Activated T-cell treated with anti-CD3 and anti-CD28 coated beads, Interleukin-2, amount 50 U/mL, for 72 hours (primary cell): ENCODE measurements around the gene ADGRD1. TPM values are rescaled to one million over a fixed set of nuclear protein-coding genes. Genes with fewer than 3 reads are reported as not detected.

Experiments
- ATAC-seq, 2 donors: fragments of 150-1000 bp; cut with Tn5 transposase; replicated peaks in 1 of 2; 2 replicates each; pipeline ENCODE4 v1.10.0; 2021; ENCODE audit warnings: moderate library complexity in 2 of 2, mild to moderate bottlenecking in 1 of 2
- DNase-seq, 2 donors: peaks; one replicate each; pipeline ENCODE4 v3.0.0; 2021 to 2022; ENCODE audit warnings: mixed read lengths in 1 of 2
- H3K27ac Mint-ChIP-seq: one replicate; pipeline ENCODE4 v1.8.0; 2022; ENCODE audit warnings: mild to moderate bottlenecking, moderate library complexity, mixed read lengths
- H3K27me3 Mint-ChIP-seq: one replicate; pipeline ENCODE4 v1.8.0; 2022; ENCODE audit warnings: low read depth, mixed read lengths
- H3K36me3 Mint-ChIP-seq, 2 donors: one replicate each; pipeline ENCODE4 v1.8.0; 2022; ENCODE audit warnings: mixed read lengths in 2 of 2, mild to moderate bottlenecking in 1 of 2; ENCODE audit not compliant: insufficient read depth in 2 of 2
- H3K4me1 Mint-ChIP-seq: one replicate; pipeline ENCODE4 v1.8.0; 2022; ENCODE audit warnings: low read depth, mixed read lengths
- H3K4me3 Mint-ChIP-seq, 2 donors: one replicate each; pipeline ENCODE4 v1.8.0; 2022; ENCODE audit warnings: mild to moderate bottlenecking in 2 of 2, mixed read lengths in 2 of 2, moderate library complexity in 2 of 2
- H3K9me3 Mint-ChIP-seq, 2 donors: one replicate each; pipeline ENCODE4 v1.8.0; 2022; ENCODE audit warnings: mixed read lengths in 2 of 2
- total RNA-seq, 2 donors: library from RNA; stranded (reverse); gene quantifications; one replicate each; pipeline ENCODE4 v1.2.3, GENCODE V29; 2022

Gene ADGRD1
- total RNA-seq, 2 donors from 2014 or later = 2.0 to 2.5 TPM

- no peaks in the 10 kb centered on the region for H3K36me3 Mint-ChIP-seq
- no peak overlapping the region for H3K27ac Mint-ChIP-seq
- no peaks in the 10 kb centered on the region for H3K4me1 Mint-ChIP-seq
- peaks cover 7% of the 10 kb centered on the region for H3K27me3 Mint-ChIP-seq
- DNase-seq = no peak
- ATAC-seq = no peak
- no peaks in the 10 kb centered on the region for H3K9me3 Mint-ChIP-seq
- no peak overlapping the region for H3K4me3 Mint-ChIP-seq
Measured at GRCh38 chr12:130973109-130973508, 19.4 kb downstream of the ADGRD1 start.

GRCh38 chr12:130973906-130974305 lies 20.2 kb downstream of the ADGRD1 start:
- Mint-ChIP-seq H3K27me3 (peaks cover 2% of the 10 kb centered on the region), H3K9me3 (no peaks in the 10 kb centered on the region), H3K36me3 (no peaks in the 10 kb centered on the region), H3K4me1 (no peaks in the 10 kb centered on the region), H3K4me3 (no peak overlapping the region), H3K27ac (no peak overlapping the region)
- DNase-seq (no peak), ATAC-seq (no peak)

- no peaks in the 10 kb centered on the region for H3K4me1 Mint-ChIP-seq
- DNase-seq (no peak), ATAC-seq (no peak)
- no peaks in the 10 kb centered on the region for H3K9me3 Mint-ChIP-seq
- no peak overlapping the region for H3K27ac Mint-ChIP-seq
- H3K4me3 Mint-ChIP-seq = no peak overlapping the region
- no peaks in the 10 kb centered on the region for H3K36me3 Mint-ChIP-seq
- H3K27me3 Mint-ChIP-seq = no peaks in the 10 kb centered on the region
Measured at GRCh38 chr12:130975116-130975515, 21.4 kb downstream of the ADGRD1 start.

DNA sequence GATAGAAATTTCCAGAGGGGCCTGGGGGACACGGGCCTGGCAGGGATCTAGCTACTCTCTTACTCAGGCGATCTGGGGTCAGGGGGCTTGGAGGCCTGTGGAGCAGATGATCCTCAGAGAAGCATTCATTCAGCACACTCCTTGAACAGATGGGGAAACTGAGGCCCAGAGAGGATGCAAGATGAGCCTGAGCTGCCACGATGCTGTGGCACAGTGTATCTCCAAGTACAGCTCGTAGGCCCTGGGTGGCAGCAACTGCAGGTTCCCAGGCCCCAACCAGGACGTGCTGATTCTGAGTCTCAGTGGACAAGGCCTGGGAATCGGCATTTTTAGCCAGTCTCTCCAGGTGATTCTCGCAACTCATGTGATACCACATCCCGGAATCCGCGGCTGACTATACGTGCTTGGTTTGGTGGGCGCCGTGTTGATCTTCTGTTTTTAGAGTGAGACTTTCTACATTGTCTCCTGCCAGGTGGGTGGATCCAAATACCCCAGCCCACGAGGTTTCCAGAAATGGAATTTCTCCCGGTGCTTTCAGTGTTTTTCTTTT lies 22.5 kb downstream of the ADGRD1 start:
- Mint-ChIP-seq H3K36me3 (no peaks in the 10 kb centered on the region), H3K9me3 (no peaks in the 10 kb centered on the region), H3K4me1 (no peaks in the 10 kb centered on the region), H3K27me3 (peaks cover 5% of the 10 kb centered on the region), H3K4me3 (no peak overlapping the region), H3K27ac (no peak overlapping the region)
- ATAC-seq (no peak), DNase-seq (no peak)

- no peak overlapping the region for H3K27ac Mint-ChIP-seq
Measured at GRCh38 chr12:130977046-130977742, 23.5 kb downstream of the ADGRD1 start.

GRCh38 chr12:130977743-130978095 lies 24.0 kb downstream of the ADGRD1 start:
- Mint-ChIP-seq H3K36me3 (no peaks in the 10 kb centered on the region), H3K27ac (no peak overlapping the region), H3K4me1 (no peaks in the 10 kb centered on the region), H3K4me3 (no peak overlapping the region), H3K9me3 (no peaks in the 10 kb centered on the region), H3K27me3 (peaks cover 14% of the 10 kb centered on the region)
- ATAC-seq (no peak), DNase-seq (no peak)

More at GRCh38 chr12:130977046-130977742, 23.5 kb downstream of the ADGRD1 start:
- Mint-ChIP-seq H3K9me3 (no peaks in the 10 kb centered on the region), H3K27me3 (peaks cover 9% of the 10 kb centered on the region), H3K4me1 (no peaks in the 10 kb centered on the region), H3K4me3 (no peak overlapping the region), H3K36me3 (no peaks in the 10 kb centered on the region)
- no peak for DNase-seq
- ATAC-seq = no peak

- H3K27me3 Mint-ChIP-seq = peaks cover 17% of the 10 kb centered on the region
- H3K27ac Mint-ChIP-seq = no peak overlapping the region
- H3K4me3 Mint-ChIP-seq = no peak overlapping the region
- no peaks in the 10 kb centered on the region for H3K36me3 Mint-ChIP-seq
- DNase-seq = no peak
- no peak for ATAC-seq
- no peaks in the 10 kb centered on the region for H3K9me3 Mint-ChIP-seq
- H3K4me1 Mint-ChIP-seq = no peaks in the 10 kb centered on the region
Measured at GRCh38 chr12:130978785-130979184, 25.1 kb downstream of the ADGRD1 start.

GRCh38 chr12:130981074-130981742 lies 27.5 kb downstream of the ADGRD1 start:
- H3K27ac Mint-ChIP-seq = no peak overlapping the region
- ATAC-seq = no peak
- no peaks in the 10 kb centered on the region for H3K36me3 Mint-ChIP-seq
- no peak for DNase-seq
- peaks cover 26% of the 10 kb centered on the region for H3K27me3 Mint-ChIP-seq
- no peak overlapping the region for H3K4me3 Mint-ChIP-seq
- no peaks in the 10 kb centered on the region for H3K9me3 Mint-ChIP-seq
- H3K4me1 Mint-ChIP-seq = no peaks in the 10 kb centered on the region

DNA sequence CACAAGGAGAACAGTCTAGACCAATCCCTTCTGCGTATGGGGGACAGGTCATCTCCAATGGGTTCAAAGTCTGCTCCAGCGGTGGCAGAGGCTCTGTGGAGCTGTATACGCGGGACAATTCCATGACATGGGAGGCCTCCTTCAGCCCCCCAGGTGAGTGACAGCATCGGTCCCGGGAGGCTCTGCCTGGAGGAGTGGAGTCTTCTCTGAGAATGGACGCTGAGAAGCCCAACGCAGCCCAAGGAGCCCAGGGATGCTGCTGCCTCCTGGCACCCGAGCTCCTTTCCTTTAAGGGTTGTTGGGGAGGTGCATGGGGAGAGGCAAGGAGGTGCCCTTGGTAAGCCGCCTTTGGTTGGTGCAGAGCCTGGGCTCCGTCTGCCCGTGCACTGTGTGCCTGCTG lies 28.2 kb downstream of the ADGRD1 start:
- Mint-ChIP-seq H3K36me3 (no peaks in the 10 kb centered on the region), H3K27me3 (peaks cover 27% of the 10 kb centered on the region), H3K9me3 (no peaks in the 10 kb centered on the region), H3K4me3 (no peak overlapping the region), H3K27ac (no peak overlapping the region), H3K4me1 (no peaks in the 10 kb centered on the region)
- no peak for ATAC-seq
- DNase-seq = no peak

- ATAC-seq (no peak), DNase-seq (no peak)
- H3K9me3 Mint-ChIP-seq = no peaks in the 10 kb centered on the region
- H3K27me3 Mint-ChIP-seq = peaks cover 34% of the 10 kb centered on the region
- no peak overlapping the region for H3K27ac Mint-ChIP-seq
- H3K4me1 Mint-ChIP-seq = no peaks in the 10 kb centered on the region
- H3K4me3 Mint-ChIP-seq = no peak overlapping the region
- H3K36me3 Mint-ChIP-seq = no peaks in the 10 kb centered on the region
Measured at GRCh38 chr12:130982565-130983225, 29.0 kb downstream of the ADGRD1 start.

- H3K36me3 Mint-ChIP-seq = no peaks in the 10 kb centered on the region
- no peak for ATAC-seq
- DNase-seq = no peak
- H3K27me3 Mint-ChIP-seq = peaks cover 34% of the 10 kb centered on the region
- H3K4me1 Mint-ChIP-seq = no peaks in the 10 kb centered on the region
- no peak overlapping the region for H3K27ac Mint-ChIP-seq
- H3K4me3 Mint-ChIP-seq = no peak overlapping the region
- no peaks in the 10 kb centered on the region for H3K9me3 Mint-ChIP-seq
Measured at GRCh38 chr12:130983328-130984017, 29.8 kb downstream of the ADGRD1 start.

- Mint-ChIP-seq H3K4me1 (no peaks in the 10 kb centered on the region), H3K27ac (no peak overlapping the region), H3K27me3 (peaks cover 34% of the 10 kb centered on the region), H3K9me3 (no peaks in the 10 kb centered on the region), H3K36me3 (no peaks in the 10 kb centered on the region), H3K4me3 (no peak overlapping the region)
- no peak for ATAC-seq
- DNase-seq = no peak
Measured at GRCh38 chr12:130984183-130985058, 30.7 kb downstream of the ADGRD1 start.
